DND-41 (cell line): ENCODE results near the gene OXA1L.

ENCODE experiments used
- EZH2 ChIP-seq: IDR thresholded peaks from 3 replicates; pipeline ENCODE4 v1.6.1; 2012; ENCODE audit warnings: borderline replicate concordance, low read depth, mild to moderate bottlenecking, moderate library complexity, low read length, inconsistent platforms; ENCODE audit not compliant: severe bottlenecking
- TF ChIP-seq, protein P1 (sequence below): IDR thresholded peaks from 2 replicates; pipeline ENCODE4 v1.5.1; 2012; ENCODE audit warnings: borderline replicate concordance, low read length, moderate library complexity, mild to moderate bottlenecking; ENCODE audit not compliant: poor library complexity, severe bottlenecking; ENCODE audit errors: extremely low read depth

- TF ChIP-seq, protein P1, sequence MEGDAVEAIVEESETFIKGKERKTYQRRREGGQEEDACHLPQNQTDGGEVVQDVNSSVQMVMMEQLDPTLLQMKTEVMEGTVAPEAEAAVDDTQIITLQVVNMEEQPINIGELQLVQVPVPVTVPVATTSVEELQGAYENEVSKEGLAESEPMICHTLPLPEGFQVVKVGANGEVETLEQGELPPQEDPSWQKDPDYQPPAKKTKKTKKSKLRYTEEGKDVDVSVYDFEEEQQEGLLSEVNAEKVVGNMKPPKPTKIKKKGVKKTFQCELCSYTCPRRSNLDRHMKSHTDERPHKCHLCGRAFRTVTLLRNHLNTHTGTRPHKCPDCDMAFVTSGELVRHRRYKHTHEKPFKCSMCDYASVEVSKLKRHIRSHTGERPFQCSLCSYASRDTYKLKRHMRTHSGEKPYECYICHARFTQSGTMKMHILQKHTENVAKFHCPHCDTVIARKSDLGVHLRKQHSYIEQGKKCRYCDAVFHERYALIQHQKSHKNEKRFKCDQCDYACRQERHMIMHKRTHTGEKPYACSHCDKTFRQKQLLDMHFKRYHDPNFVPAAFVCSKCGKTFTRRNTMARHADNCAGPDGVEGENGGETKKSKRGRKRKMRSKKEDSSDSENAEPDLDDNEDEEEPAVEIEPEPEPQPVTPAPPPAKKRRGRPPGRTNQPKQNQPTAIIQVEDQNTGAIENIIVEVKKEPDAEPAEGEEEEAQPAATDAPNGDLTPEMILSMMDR, result no peak
- no peak for TF ChIP-seq EZH2
Observed at GRCh38 chr14:22793976-22794375, 27.5 kb downstream of the OXA1L start.
